Activated CD4-positive, CD25-positive, alpha-beta regulatory T cell (primary cell): Measurements from ENCODE around the gene ZNF544.
A peak's percentile ranks its signal among the peaks of the same experiment; 100 is the strongest.
"Not testable (repeated sequence)": the region's sequence is repeated elsewhere in the genome, so short reads cannot be mapped to it uniquely, and the experiment has no call there.

Source experiments
- DNase-seq, 4 experiments: peaks; one replicate each; lab custom pipeline; 2025; lab: John Stamatoyannopoulos, UW

Gene ZNF544

GRCh38 chr19:58305065-58305931 lies 76.6 kb downstream of the ZNF544 start, which contains the start of gene ERVK3-1:
ERVK3-1 (plus strand) TSS chr19:58305377; CDS start chr19:58312169, 6,792 bp downstream.
- peak; percentile 79 to 87 (median 84) for DNase-seq

- DNase-seq, result no peak
Measured at GRCh38 chr19:58305932-58306323, 77.2 kb downstream of the ZNF544 start.

GRCh38 chr19:58307736-58308135 lies 79.0 kb downstream of the ZNF544 start:
- DNase-seq, result no peak

GRCh38 chr19:58310685-58311084 lies 82.0 kb downstream of the ZNF544 start:
- DNase-seq, result not testable (repeated sequence)

GRCh38 chr19:58311345-58311865 lies 82.7 kb downstream of the ZNF544 start:
- no peak for DNase-seq
